ENCODE measurements around the gene RBM6.
A peak's percentile ranks its signal among the peaks of the same experiment; 100 is the strongest.
"Not testable (repeated sequence)": the region's sequence is repeated elsewhere in the genome, so short reads cannot be mapped to it uniquely, and the experiment has no call there.

Gene RBM6, protein sequence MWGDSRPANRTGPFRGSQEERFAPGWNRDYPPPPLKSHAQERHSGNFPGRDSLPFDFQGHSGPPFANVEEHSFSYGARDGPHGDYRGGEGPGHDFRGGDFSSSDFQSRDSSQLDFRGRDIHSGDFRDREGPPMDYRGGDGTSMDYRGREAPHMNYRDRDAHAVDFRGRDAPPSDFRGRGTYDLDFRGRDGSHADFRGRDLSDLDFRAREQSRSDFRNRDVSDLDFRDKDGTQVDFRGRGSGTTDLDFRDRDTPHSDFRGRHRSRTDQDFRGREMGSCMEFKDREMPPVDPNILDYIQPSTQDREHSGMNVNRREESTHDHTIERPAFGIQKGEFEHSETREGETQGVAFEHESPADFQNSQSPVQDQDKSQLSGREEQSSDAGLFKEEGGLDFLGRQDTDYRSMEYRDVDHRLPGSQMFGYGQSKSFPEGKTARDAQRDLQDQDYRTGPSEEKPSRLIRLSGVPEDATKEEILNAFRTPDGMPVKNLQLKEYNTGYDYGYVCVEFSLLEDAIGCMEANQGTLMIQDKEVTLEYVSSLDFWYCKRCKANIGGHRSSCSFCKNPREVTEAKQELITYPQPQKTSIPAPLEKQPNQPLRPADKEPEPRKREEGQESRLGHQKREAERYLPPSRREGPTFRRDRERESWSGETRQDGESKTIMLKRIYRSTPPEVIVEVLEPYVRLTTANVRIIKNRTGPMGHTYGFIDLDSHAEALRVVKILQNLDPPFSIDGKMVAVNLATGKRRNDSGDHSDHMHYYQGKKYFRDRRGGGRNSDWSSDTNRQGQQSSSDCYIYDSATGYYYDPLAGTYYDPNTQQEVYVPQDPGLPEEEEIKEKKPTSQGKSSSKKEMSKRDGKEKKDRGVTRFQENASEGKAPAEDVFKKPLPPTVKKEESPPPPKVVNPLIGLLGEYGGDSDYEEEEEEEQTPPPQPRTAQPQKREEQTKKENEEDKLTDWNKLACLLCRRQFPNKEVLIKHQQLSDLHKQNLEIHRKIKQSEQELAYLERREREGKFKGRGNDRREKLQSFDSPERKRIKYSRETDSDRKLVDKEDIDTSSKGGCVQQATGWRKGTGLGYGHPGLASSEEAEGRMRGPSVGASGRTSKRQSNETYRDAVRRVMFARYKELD

GRCh38 chr3:49939858-49940666, at the start of gene RBM6:
RBM6 (plus strand) TSS chr3:49940150; CDS start chr3:49962642, 22,492 bp downstream.
- peak; percentile 92 for DNase-seq

- no peak for DNase-seq
These were observed 44.2 kb upstream of the RBM6 start for GRCh38 chr3:49895791-49896190.

GRCh38 chr3:49896345-49896744, 43.6 kb upstream of the RBM6 start:
- no peak for DNase-seq

DNA sequence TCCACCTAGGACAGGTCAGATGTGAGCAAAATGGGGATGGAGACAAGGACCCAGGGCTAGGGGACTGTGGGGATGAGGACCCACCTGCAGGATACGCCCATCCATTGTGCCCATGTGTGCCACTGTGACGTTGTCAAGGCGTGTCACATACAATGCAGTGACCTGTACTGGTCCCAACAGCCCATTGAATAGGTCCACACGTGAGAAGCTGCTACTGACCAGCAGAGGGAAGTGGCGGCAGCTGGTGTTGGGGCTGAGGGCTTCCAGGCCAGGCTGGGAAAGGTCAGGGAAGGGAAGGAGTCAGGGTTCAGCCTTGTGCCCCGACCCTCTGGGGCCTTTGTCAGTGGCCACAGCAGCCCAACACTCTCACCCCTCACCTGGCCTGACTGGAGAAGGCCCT, 41.0 kb upstream of the RBM6 start:
- no peak for DNase-seq

DNA sequence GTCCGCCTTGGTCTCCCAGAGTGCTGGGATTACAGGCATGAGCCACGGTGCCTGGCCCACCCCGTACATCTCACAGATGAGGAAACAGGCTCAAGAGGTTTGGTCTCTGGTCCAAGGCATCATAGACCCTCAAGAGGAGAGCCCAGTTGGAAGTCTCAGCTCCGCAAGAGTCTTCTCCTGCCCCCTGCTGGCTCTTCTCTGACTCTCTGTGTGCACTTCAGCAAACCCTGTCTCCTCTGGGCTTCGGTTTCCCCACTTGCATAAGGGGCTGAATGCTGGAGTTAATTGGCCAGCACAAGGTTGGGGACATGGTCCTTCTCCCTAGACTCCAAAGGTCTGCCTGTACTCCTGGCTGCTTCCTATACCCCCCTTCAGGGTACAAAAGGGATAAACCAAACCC, 40.1 kb upstream of the RBM6 start:
- DNase-seq: no peak

DNA sequence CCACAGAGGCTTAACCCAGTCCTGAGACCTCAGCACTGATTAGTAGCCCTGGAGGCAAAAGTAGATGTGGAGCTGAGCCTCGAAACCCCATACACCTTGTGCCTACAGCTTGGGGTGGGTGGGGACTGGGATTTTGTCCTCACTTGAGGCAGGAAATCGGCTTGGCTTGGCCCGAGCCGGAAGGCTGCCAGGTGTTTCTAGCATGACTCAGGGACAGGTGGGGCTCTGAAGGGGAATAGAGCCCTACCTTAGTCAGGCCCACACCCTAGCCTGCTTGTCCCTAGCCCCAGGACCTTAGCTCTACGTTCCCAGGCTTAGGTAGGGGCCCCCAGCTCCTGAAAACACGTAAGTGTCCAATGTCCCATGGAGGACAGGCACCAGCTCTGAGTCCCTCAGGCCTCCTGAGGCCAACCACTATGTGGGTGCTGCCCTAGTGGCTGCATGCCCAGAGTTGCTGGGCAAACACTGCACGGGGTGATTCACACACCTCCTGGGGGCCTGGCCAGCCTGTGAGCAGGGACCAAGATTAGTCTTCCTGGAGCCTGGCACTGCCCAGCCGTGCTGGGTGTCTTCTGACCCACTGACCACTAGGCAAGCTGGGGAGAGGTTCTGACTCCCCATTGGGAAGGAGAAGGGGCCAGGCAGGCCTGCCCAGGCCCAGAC, 39.3 kb upstream of the RBM6 start:
- DNase-seq: no peak

- DNase-seq: no peak
These were observed 38.3 kb upstream of the RBM6 start for GRCh38 chr3:49901366-49902339.

DNA sequence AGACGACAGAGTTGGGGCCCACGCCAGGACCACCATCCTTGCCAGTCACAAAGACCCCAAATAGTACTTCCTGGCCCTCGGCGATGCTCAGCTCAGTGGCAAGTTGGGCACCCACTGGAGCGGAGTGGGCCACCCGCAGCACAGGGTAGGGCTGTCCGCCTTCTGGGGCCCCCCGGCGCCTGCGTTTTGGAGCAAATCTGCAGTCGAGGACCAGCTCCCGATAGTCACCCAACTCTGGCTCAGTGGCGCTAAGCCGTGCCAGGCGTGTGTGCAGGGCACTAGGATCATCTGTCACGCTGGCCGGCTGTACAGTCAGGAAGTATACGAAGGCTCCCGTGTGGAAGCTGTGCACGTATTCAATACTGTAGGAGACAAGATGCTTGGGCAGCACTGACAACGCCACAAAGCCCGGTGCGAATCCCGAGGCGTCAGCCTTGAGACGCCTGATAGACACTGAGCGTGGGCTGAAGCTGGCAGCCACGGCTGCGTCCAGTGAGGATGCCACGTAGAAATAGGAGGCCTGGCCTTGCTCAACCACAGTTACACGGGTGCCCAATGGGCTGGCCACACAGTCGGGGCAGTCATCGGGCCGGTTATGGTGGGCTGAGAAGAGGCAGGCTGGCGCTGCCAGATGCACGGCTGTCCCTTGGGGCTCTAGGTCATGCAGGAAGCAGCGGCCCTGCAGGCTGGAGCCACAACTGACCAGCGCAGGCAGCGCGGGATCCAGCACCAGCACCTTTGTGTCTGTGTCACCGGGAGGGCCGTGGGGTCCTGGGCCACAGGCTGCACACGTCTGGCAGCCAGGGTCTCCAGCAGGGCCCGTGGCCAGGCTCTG, 37.2 kb upstream of the RBM6 start:
- DNase-seq: no peak

GRCh38 chr3:49903451-49904424, 36.2 kb upstream of the RBM6 start, which contains the start of gene MST1R:
MST1R (minus strand) TSS chr3:49903873; CDS start chr3:49903609, 264 bp downstream.
- DNase-seq: peak; percentile 79

DNA sequence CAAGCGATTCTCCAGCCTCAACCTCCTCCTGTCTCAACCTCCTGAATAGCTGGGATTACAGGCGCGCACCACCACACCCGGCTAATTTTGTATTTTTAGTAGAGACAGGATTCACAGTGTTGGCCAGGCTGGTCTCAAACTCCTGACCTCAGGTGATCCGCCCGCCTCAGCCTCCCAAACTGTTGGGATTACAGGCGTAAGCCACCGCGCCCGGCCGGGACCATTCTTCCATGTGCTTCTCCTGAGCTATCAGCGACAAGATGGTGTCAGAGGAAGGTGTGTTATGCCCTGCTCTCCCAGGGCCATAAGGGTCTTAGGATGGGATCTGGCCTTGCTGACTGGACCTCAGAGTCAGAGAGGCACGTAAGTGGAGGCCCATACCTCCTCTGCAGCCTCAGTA, 35.5 kb upstream of the RBM6 start:
- DNase-seq: not testable (repeated sequence)

DNA sequence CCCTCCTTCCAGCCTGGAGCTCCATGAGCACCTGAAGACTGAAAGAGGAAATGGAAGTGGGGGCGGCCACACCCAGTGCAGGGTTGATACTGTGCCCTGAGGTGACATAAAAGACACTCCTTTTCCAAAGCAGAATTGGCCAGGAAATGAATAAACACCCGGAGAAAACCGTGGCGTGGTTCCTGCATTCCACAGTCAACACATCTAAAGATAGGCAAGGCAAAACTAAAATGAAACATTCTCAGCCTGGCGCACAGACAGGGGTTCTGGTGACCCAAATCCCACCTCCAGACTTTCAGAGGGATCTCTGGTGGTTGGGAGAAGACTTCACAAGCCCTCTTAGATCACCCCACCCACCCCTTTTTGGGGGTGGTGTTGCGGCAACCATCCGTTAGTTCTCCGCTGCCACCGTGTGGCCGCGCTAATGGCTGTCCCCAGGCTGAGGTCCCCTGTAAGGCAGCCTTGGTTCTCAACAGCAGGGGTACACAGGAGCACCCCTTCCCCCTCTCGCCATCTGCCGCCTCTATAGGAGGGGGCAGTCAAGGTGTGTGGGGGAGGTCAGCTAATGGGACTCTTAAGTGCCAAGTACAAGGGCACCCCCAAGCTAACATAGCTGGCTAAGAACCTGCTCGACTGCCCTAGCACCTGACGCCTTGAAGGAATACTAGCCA, 33.7 kb upstream of the RBM6 start:
- peak; percentile 50 for DNase-seq

- no peak for DNase-seq
These were observed 31.4 kb upstream of the RBM6 start for GRCh38 chr3:49908373-49909199.

DNA sequence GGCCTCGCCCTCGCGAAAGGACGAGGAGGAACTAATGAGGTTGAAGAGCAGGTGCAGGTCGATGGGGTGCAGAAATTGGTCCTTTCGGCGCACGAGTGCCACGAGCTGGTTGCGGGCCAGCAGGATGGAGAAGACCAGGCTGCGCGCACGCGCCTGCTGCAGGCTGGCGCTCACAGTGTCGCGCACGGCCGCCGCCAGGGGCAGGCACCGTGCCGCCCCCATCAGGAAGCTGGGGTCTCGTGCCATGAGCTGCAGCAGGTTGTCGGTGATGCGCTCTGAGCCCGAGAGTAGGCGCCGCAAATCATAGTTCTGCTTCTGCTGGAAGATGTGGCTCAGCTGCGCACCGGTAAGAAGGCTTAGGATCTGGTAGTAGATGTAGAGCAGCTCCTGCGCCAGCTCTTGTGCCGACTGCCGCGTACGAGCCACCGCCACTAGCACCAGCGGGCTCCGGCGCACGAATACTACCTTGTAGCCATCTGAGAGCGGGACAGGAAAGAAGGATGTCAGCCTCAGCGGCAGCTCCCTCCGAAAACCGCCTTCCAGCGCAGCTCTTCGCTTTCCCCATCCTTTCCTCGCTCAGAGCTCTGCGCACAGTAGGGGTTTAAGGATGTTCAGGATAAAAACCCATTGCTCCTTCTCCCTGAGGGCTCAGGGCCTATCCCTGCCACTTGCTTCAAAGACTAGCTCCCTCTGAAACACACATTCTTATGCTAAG, 29.4 kb upstream of the RBM6 start:
- no peak for DNase-seq

GRCh38 chr3:49911124-49911420, 28.9 kb upstream of the RBM6 start:
- no peak for DNase-seq

DNA sequence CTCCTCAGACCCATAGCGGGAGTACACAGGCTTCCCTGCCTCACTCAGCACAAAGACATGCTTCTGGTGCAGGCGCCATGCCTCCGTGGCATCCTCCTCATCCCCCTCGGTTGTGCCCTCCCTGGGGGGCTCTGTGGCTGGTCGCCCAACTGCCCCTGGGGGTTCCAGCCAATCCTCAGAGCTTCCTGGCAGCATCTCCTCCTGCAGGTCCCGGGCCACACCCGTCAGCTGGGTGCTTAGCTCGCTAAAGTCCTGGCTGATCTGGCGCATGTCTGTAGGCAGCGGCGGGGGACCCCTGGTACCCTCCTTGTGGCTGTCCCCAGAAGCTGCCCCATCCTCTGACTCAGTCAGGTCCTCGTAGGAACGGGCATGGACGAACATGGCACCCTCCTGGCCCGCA, 28.3 kb upstream of the RBM6 start:
- DNase-seq: no peak

- no peak for DNase-seq
These were observed 27.1 kb upstream of the RBM6 start for GRCh38 chr3:49912881-49913281.

All from activated CD4-positive, alpha-beta T cell treated with anti-CD3 and anti-CD28 coated beads, Interleukin-2, amount 50 U/mL, for 1 hour (primary cell).